ENCODE measurements around the gene SAP25.
A peak's percentile ranks its signal among the peaks of the same experiment; 100 is the strongest.
"Not testable (repeated sequence)": the region's sequence is repeated elsewhere in the genome, so short reads cannot be mapped to it uniquely, and the experiment has no call there.

SAP25 gene

GRCh38 chr7:100556541-100556940 lies 17.2 kb downstream of the SAP25 start:
- no peak for DNase-seq

- no peak for DNase-seq
Measured at GRCh38 chr7:100555701-100556100, 18.0 kb downstream of the SAP25 start.

GRCh38 chr7:100553032-100553431 lies 20.7 kb downstream of the SAP25 start:
- DNase-seq = no peak

GRCh38 chr7:100552532-100552931 lies 21.2 kb downstream of the SAP25 start:
- no peak for DNase-seq

GRCh38 chr7:100548446-100548845 lies 25.3 kb downstream of the SAP25 start:
- not testable (repeated sequence) for DNase-seq

GRCh38 chr7:100547872-100548271 lies 25.8 kb downstream of the SAP25 start:
- DNase-seq = no peak

- DNase-seq = no peak
Measured at GRCh38 chr7:100546926-100547800, 26.5 kb downstream of the SAP25 start.

GRCh38 chr7:100546129-100546925 lies 27.4 kb downstream of the SAP25 start:
- DNase-seq = no peak

GRCh38 chr7:100545360-100546128 lies 28.2 kb downstream of the SAP25 start:
- DNase-seq = peak; percentile 72

GRCh38 chr7:100544967-100545359 lies 28.7 kb downstream of the SAP25 start:
- no peak for DNase-seq

GRCh38 chr7:100544386-100544785 lies 29.3 kb downstream of the SAP25 start:
- peak; percentile 29 for DNase-seq

GRCh38 chr7:100543586-100543985 lies 30.1 kb downstream of the SAP25 start:
- DNase-seq = no peak

- not testable (repeated sequence) for DNase-seq
Measured at GRCh38 chr7:100541309-100541708, 32.4 kb downstream of the SAP25 start.

- no peak for DNase-seq
Measured at GRCh38 chr7:100540073-100540723, 33.5 kb downstream of the SAP25 start.

- peak; percentile 16 for DNase-seq
Measured at GRCh38 chr7:100539436-100540006, 34.2 kb downstream of the SAP25 start.

GRCh38 chr7:100538654-100539435 lies 34.9 kb downstream of the SAP25 start, which contains the start of gene AGFG2:
TSS of gene AGFG2 (plus strand) at chr7:100539203. CDS start at chr7:100539347, 144 bp downstream.
- DNase-seq = peak; percentile 100

GRCh38 chr7:100538348-100538653 lies 35.4 kb downstream of the SAP25 start:
- no peak for DNase-seq

GRCh38 chr7:100536695-100537094 lies 37.0 kb downstream of the SAP25 start:
- not testable (repeated sequence) for DNase-seq

- not testable (repeated sequence) for DNase-seq
Measured at GRCh38 chr7:100535982-100536381, 37.7 kb downstream of the SAP25 start.

GRCh38 chr7:100532165-100533022 lies 41.3 kb downstream of the SAP25 start:
- no peak for DNase-seq
